ENCODE measurements around the gene MYOF. TPM values are rescaled to one million over a fixed set of nuclear protein-coding genes. Genes with fewer than 3 reads are reported as not detected.

Gene MYOF
- total RNA-seq, 6 experiments from 2014 or later: 401 to 553 (median 530) TPM

- H3K9me3 Mint-ChIP-seq: no peaks in the 10 kb centered on the region
- H3K27ac Mint-ChIP-seq: peak overlapping the region; percentile 97
- H3K4me3 Mint-ChIP-seq: peak overlapping the region; percentile 77
- peak; percentile 44 for DNase-seq
- peaks cover 83% of the 10 kb centered on the region for H3K36me3 Mint-ChIP-seq (ENCODE audit: low read depth)
- peaks cover 85% of the 10 kb centered on the region for H3K4me1 Mint-ChIP-seq (ENCODE audit: low read depth)
- H3K27me3 Mint-ChIP-seq (ENCODE audit: insufficient read depth): peaks cover 8% of the 10 kb centered on the region
- no peak for TF ChIP-seq CTCF (IDR thresholded peaks at IDR 0.05)
These were observed 103.0 kb downstream of the MYOF start for GRCh38 chr10:93378997-93379730.

- Mint-ChIP-seq H3K9me3 (no peaks in the 10 kb centered on the region), H3K36me3 (ENCODE audit: low read depth) (peaks cover 81% of the 10 kb centered on the region), H3K27me3 (ENCODE audit: insufficient read depth) (peaks cover 8% of the 10 kb centered on the region), H3K4me1 (ENCODE audit: low read depth) (peaks cover 74% of the 10 kb centered on the region), H3K27ac (peak overlapping the region; percentile 93), H3K4me3 (peak overlapping the region; percentile 11; the same call in 1 of the 2 replicates)
- no peak for DNase-seq
- TF ChIP-seq CTCF (IDR thresholded peaks at IDR 0.05): no peak
These were observed 104.1 kb downstream of the MYOF start for GRCh38 chr10:93378039-93378438.

GRCh38 chr10:93376372-93377293, 105.5 kb downstream of the MYOF start:
- H3K27ac Mint-ChIP-seq: peak overlapping the region; percentile 93
- TF ChIP-seq CTCF (IDR thresholded peaks at IDR 0.05): peak; percentile 96
- peaks cover 64% of the 10 kb centered on the region for H3K4me1 Mint-ChIP-seq (ENCODE audit: low read depth)
- H3K9me3 Mint-ChIP-seq: no peaks in the 10 kb centered on the region
- H3K4me3 Mint-ChIP-seq: peak overlapping the region; percentile 66
- H3K36me3 Mint-ChIP-seq (ENCODE audit: low read depth): peaks cover 80% of the 10 kb centered on the region
- peak; percentile 87 for DNase-seq
- H3K27me3 Mint-ChIP-seq (ENCODE audit: insufficient read depth): peaks cover 6% of the 10 kb centered on the region

GRCh38 chr10:93370961-93371360, 111.2 kb downstream of the MYOF start:
- H3K4me1 Mint-ChIP-seq (ENCODE audit: low read depth): peaks cover 27% of the 10 kb centered on the region
- no peak for TF ChIP-seq CTCF (IDR thresholded peaks at IDR 0.05)
- peaks cover 68% of the 10 kb centered on the region for H3K36me3 Mint-ChIP-seq (ENCODE audit: low read depth)
- DNase-seq: no peak
- H3K27me3 Mint-ChIP-seq (ENCODE audit: insufficient read depth): peaks cover 7% of the 10 kb centered on the region
- no peak overlapping the region for H3K27ac Mint-ChIP-seq
- H3K4me3 Mint-ChIP-seq: no peak overlapping the region
- H3K9me3 Mint-ChIP-seq: no peaks in the 10 kb centered on the region

GRCh38 chr10:93369588-93370164, 112.5 kb downstream of the MYOF start:
- no peak for DNase-seq
- peak overlapping the region; percentile 26 for H3K27ac Mint-ChIP-seq
- no peak overlapping the region for H3K4me3 Mint-ChIP-seq
- H3K4me1 Mint-ChIP-seq (ENCODE audit: low read depth): peaks cover 19% of the 10 kb centered on the region; the same call in 1 of the 2 replicates
- peaks cover 69% of the 10 kb centered on the region for H3K36me3 Mint-ChIP-seq (ENCODE audit: low read depth)
- H3K27me3 Mint-ChIP-seq (ENCODE audit: insufficient read depth): peaks cover 7% of the 10 kb centered on the region
- TF ChIP-seq CTCF (IDR thresholded peaks at IDR 0.05): no peak
- no peaks in the 10 kb centered on the region for H3K9me3 Mint-ChIP-seq

Measured in HFFc6 (cell line).